Neural progenitor cell (in vitro differentiated cells): ENCODE measurements around the gene PLD2. TPM values are rescaled to one million over a fixed set of nuclear protein-coding genes. Genes with fewer than 3 reads are reported as not detected.
A peak's percentile ranks its signal among the peaks of the same experiment; 100 is the strongest.

ENCODE experiments used
- DNase-seq: peaks from one replicate; pipeline ENCODE4 v3.0.0-alpha.2; 2016; ENCODE audit warnings: low spot score
- H2AFZ ChIP-seq: fragments of 200-600 bp; sonication (generic); replicated peaks from 2 replicates; pipeline ENCODE4 v1.6.1; 2016; ENCODE audit warnings: antibody characterized with exemption
- H3F3A ChIP-seq: fragments of 200-600 bp; sonication (generic); 2 replicates; pipeline ENCODE4 v1.6.1; 2016; ENCODE audit warnings: antibody characterized with exemption, low read depth
- H3K27ac ChIP-seq: fragments of 200-600 bp; sonication (generic); 2 replicates; pipeline ENCODE4 v1.5.1; 2016; ENCODE audit warnings: mild to moderate bottlenecking
- H3K27me3 ChIP-seq: fragments of 200-600 bp; sonication (generic); 2 replicates; pipeline ENCODE4 v1.6.1; 2016; ENCODE audit warnings: mild to moderate bottlenecking, moderate library complexity
- H3K36me3 ChIP-seq: fragments of 200-600 bp; sonication (generic); 2 replicates; pipeline ENCODE4 v1.5.1; 2016
- H3K4me1 ChIP-seq: fragments of 200-600 bp; sonication (generic); 2 replicates; pipeline ENCODE4 v1.6.1; 2016; ENCODE audit warnings: mixed run types
- H3K4me2 ChIP-seq: fragments of 200-600 bp; sonication (generic); 2 replicates; pipeline ENCODE4 v1.6.1; 2016
- H3K4me3 ChIP-seq: fragments of 200-600 bp; sonication (generic); 2 replicates; pipeline ENCODE4 v1.5.1; 2016
- H3K79me2 ChIP-seq: fragments of 200-600 bp; sonication (generic); 2 replicates; pipeline ENCODE4 v1.6.1; 2016; ENCODE audit warnings: low read depth
- H3K9ac ChIP-seq: fragments of 200-600 bp; sonication (generic); 2 replicates; pipeline ENCODE4 v1.6.1; 2016
- H3K9me3 ChIP-seq: fragments of 200-600 bp; sonication (generic); 2 replicates; pipeline ENCODE4 v1.5.1; 2016; ENCODE audit warnings: low read depth
- H4K20me1 ChIP-seq: fragments of 200-600 bp; sonication (generic); 2 replicates; pipeline ENCODE4 v1.6.1; 2016; ENCODE audit warnings: low read depth
- H3K27ac Mint-ChIP-seq: 3 replicates; pipeline ENCODE4 v1.8.0; 2021; ENCODE audit warnings: mixed read lengths
- H3K27me3 Mint-ChIP-seq: 2 replicates; pipeline ENCODE4 v1.8.0; 2022; ENCODE audit warnings: low read depth, mild to moderate bottlenecking, inconsistent platforms, moderate library complexity, mixed read lengths; ENCODE audit not compliant: insufficient read depth
- H3K36me3 Mint-ChIP-seq: 3 replicates; pipeline ENCODE4 v1.8.0; 2021; ENCODE audit warnings: mixed read lengths
- H3K4me1 Mint-ChIP-seq: 3 replicates; pipeline ENCODE4 v1.8.0; 2021; ENCODE audit warnings: mixed read lengths
- H3K4me3 Mint-ChIP-seq: 3 replicates; pipeline ENCODE4 v1.8.0; 2021; ENCODE audit warnings: mild to moderate bottlenecking, moderate library complexity, mixed read lengths
- H3K9me3 Mint-ChIP-seq: 3 replicates; pipeline ENCODE4 v1.8.0; 2020; ENCODE audit warnings: mixed read lengths
- EZH2 ChIP-seq: fragments of 200-600 bp; sonication (generic); IDR thresholded peaks from 2 replicates; pipeline ENCODE4 v1.6.1; 2017; ENCODE audit warnings: antibody characterized with exemption, mild to moderate bottlenecking, moderate library complexity
- EZH2phosphoT487 ChIP-seq: fragments of 200-600 bp; sonication (generic); IDR thresholded peaks from 2 replicates; pipeline ENCODE4 v1.6.1; 2017; ENCODE audit warnings: antibody characterized with exemption
- total RNA-seq: library from RNA; depleted of rRNA; stranded (reverse); fragments of >200 nt; gene quantifications from 2 replicates; pipeline ENCODE4 v1.2.3, GENCODE V29; 2015; ENCODE audit warnings: low replicate concordance
- TF ChIP-seq, protein P1 (sequence below): fragments of 200-600 bp; sonication (generic); IDR thresholded peaks from 2 replicates; pipeline ENCODE4 v1.5.1; 2017; ENCODE audit warnings: antibody characterized with exemption, mild to moderate bottlenecking

PLD2 gene, protein sequence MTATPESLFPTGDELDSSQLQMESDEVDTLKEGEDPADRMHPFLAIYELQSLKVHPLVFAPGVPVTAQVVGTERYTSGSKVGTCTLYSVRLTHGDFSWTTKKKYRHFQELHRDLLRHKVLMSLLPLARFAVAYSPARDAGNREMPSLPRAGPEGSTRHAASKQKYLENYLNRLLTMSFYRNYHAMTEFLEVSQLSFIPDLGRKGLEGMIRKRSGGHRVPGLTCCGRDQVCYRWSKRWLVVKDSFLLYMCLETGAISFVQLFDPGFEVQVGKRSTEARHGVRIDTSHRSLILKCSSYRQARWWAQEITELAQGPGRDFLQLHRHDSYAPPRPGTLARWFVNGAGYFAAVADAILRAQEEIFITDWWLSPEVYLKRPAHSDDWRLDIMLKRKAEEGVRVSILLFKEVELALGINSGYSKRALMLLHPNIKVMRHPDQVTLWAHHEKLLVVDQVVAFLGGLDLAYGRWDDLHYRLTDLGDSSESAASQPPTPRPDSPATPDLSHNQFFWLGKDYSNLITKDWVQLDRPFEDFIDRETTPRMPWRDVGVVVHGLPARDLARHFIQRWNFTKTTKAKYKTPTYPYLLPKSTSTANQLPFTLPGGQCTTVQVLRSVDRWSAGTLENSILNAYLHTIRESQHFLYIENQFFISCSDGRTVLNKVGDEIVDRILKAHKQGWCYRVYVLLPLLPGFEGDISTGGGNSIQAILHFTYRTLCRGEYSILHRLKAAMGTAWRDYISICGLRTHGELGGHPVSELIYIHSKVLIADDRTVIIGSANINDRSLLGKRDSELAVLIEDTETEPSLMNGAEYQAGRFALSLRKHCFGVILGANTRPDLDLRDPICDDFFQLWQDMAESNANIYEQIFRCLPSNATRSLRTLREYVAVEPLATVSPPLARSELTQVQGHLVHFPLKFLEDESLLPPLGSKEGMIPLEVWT
- total RNA-seq, result 23.8 and 36.0 TPM in 2 replicates

DNA sequence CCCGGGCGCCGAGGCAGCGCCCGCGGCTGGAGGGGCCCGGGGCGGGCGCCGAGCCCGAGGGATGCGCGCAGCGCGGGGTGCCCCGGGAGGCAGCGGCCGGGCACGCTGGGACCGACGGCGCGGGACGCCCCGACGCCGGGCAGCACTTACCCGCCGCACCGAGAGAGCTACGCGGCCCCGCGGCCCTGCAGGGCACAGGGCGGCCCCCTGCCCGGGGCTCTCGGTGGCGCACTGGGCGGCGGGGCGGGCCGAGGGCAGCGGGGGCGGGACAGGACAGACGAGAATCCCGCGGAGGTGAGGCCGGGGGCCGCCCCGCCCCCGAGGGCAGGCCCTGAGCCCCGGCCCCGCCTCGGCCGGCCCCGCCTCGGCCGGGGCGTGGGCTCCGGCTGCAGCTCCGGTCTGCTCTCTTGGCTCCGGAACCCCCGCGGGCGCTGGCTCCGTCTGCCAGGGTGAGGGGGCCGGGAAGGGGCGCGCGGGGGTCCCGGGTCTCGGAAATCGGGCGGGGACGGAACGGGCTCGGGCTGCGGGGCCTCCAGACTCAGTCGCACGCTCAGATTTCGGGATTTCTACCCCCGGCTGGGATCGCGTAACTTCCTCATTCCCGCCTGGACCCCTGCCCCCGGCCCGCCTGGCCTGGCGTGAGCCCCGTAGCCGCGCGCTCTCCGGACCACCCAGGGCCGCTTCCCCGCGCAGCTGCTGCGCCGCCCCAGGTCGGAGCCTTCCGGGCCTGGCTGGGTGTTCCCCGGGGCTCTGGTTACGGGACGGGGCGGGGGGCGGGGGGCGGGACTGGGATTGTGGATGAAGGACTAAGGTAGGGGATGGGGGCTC, at the start of gene PLD2:
Gene PLD2, plus strand, starts transcription at position 376 of the 828 bp plus-strand sequence. CDS start 621 bp downstream, outside the sequence.
- H3K27ac ChIP-seq, result no peak within 1 kb of the TSS
- peak within 1 kb of the TSS; percentile 97 for H3K4me2 ChIP-seq
- DNase-seq, result peak; percentile 96
- Mint-ChIP-seq H3K4me3 (peak within 1 kb of the TSS; percentile 95), H3K36me3 (peaks cover 18% of the 10 kb centered on the region), H3K9me3 (no peaks in the 10 kb centered on the region), H3K27ac (no peak within 1 kb of the TSS), H3K27me3 (peaks cover 4% of the 10 kb centered on the region), H3K4me1 (peaks cover 18% of the 10 kb centered on the region)
- H3K4me1 ChIP-seq, result peaks cover 10% of the 10 kb centered on the region
- peak within 1 kb of the TSS; percentile 79 for H3K4me3 ChIP-seq
- H4K20me1 ChIP-seq, result no peaks in the 10 kb centered on the region
- peak within 1 kb of the TSS; percentile 92 for H2AFZ ChIP-seq
- peaks cover 11% of the 10 kb centered on the region for H3F3A ChIP-seq
- H3K9me3 ChIP-seq, result no peaks in the 10 kb centered on the region
- H3K36me3 ChIP-seq, result no peaks in the 10 kb centered on the region
- H3K9ac ChIP-seq, result peak within 1 kb of the TSS; percentile 52
- TF ChIP-seq, protein P1, sequence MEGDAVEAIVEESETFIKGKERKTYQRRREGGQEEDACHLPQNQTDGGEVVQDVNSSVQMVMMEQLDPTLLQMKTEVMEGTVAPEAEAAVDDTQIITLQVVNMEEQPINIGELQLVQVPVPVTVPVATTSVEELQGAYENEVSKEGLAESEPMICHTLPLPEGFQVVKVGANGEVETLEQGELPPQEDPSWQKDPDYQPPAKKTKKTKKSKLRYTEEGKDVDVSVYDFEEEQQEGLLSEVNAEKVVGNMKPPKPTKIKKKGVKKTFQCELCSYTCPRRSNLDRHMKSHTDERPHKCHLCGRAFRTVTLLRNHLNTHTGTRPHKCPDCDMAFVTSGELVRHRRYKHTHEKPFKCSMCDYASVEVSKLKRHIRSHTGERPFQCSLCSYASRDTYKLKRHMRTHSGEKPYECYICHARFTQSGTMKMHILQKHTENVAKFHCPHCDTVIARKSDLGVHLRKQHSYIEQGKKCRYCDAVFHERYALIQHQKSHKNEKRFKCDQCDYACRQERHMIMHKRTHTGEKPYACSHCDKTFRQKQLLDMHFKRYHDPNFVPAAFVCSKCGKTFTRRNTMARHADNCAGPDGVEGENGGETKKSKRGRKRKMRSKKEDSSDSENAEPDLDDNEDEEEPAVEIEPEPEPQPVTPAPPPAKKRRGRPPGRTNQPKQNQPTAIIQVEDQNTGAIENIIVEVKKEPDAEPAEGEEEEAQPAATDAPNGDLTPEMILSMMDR, result no peak
- no peak for TF ChIP-seq EZH2phosphoT487
- TF ChIP-seq EZH2, result no peak
- peaks cover 6% of the 10 kb centered on the region for H3K27me3 ChIP-seq
- no peaks in the 10 kb centered on the region for H3K79me2 ChIP-seq

DNA sequence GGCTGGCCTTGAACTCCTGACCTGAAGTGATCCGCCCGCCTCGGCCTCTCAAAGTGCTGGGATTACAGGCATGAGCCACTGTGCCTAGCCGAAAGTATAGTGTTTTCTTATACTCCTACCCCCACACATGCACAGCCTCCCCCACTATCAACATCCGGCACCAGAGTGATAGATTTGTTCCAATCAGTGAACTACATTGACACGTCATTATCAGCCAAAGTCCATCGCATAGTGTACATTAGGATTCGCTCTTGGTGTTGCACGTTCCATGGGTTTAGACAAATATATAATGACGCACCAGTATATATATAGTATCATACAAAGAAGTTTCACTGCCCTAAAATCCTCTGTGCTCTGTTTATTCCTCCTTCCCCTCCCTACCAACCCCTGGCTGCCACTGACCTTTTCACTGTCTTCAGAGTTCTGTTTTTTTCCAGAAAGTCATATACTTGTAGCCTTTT, 47.1 kb upstream of the PLD2 start:
- Histone ChIP-seq H3K9ac (no peak overlapping the region), H3K4me3 (no peak overlapping the region), H4K20me1 (no peaks in the 10 kb centered on the region), H3K79me2 (no peaks in the 10 kb centered on the region), H3K36me3 (no peaks in the 10 kb centered on the region), H2AFZ (no peak overlapping the region), H3F3A (peaks cover 4% of the 10 kb centered on the region), H3K4me1 (no peaks in the 10 kb centered on the region), H3K27me3 (peaks cover 9% of the 10 kb centered on the region), H3K27ac (no peak overlapping the region), H3K4me2 (no peak overlapping the region), H3K9me3 (no peaks in the 10 kb centered on the region)
- no peaks in the 10 kb centered on the region for H3K9me3 Mint-ChIP-seq
- H3K4me1 Mint-ChIP-seq, result no peaks in the 10 kb centered on the region
- no peak overlapping the region for H3K4me3 Mint-ChIP-seq
- TF ChIP-seq, protein P1, result no peak
- TF ChIP-seq EZH2, result no peak
- no peak for TF ChIP-seq EZH2phosphoT487
- no peak overlapping the region for H3K27ac Mint-ChIP-seq
- DNase-seq, result no peak
- no peaks in the 10 kb centered on the region for H3K36me3 Mint-ChIP-seq
- peaks cover 7% of the 10 kb centered on the region for H3K27me3 Mint-ChIP-seq

DNA sequence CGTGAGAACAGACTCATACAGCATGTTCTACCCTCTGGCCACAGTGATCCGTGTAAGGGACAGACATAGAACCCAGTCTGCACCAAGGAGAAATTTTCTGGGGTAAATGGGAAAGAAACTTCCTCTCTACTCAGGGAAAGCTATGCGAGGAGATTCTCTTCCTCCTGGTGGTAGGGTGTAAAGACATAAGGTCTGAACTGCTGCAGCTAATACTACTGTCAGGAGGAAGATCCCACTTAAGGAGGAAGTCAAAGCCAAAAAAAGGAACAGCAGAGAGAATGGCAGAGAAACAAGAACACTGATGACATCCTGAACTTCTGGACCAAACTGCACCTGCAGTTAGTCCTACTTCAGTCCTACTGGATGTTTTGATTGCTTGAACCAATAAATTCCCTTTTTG, 42.4 kb upstream of the PLD2 start:
- Mint-ChIP-seq H3K9me3 (no peaks in the 10 kb centered on the region), H3K36me3 (no peaks in the 10 kb centered on the region), H3K27me3 (peaks cover 3% of the 10 kb centered on the region), H3K27ac (no peak overlapping the region), H3K4me1 (no peaks in the 10 kb centered on the region), H3K4me3 (no peak overlapping the region)
- Histone ChIP-seq H2AFZ (no peak overlapping the region), H3F3A (peaks cover 4% of the 10 kb centered on the region), H3K4me2 (no peak overlapping the region), H3K27ac (no peak overlapping the region), H3K9me3 (no peaks in the 10 kb centered on the region), H4K20me1 (no peaks in the 10 kb centered on the region), H3K36me3 (no peaks in the 10 kb centered on the region), H3K9ac (no peak overlapping the region), H3K4me1 (no peaks in the 10 kb centered on the region), H3K27me3 (no peaks in the 10 kb centered on the region), H3K79me2 (no peaks in the 10 kb centered on the region), H3K4me3 (no peak overlapping the region)
- TF ChIP-seq, protein P1, result no peak
- no peak for TF ChIP-seq EZH2
- no peak for DNase-seq
